Vagina (tissue), 2 donors: Measurements from ENCODE around the gene CERS5.

ENCODE experiments used
- POLR2A ChIP-seq, 2 donors: fragments of 450-650 bp; IDR thresholded peaks; one replicate each; pipeline ENCODE4 v1.6.1; 2017; ENCODE audit warnings: antibody characterized with exemption in 2 of 2, mild to moderate bottlenecking in 2 of 2, moderate library complexity in 2 of 2
- POLR2AphosphoS5 ChIP-seq, 2 donors: sonication (generic); formaldehyde crosslinking; IDR thresholded peaks; one replicate each; pipeline ENCODE4 v1.9.0; 2017; ENCODE audit warnings: antibody characterized with exemption in 2 of 2, mild to moderate bottlenecking in 2 of 2, low read depth in 1 of 2; ENCODE audit not compliant: insufficient read depth in 1 of 2

- no peak for TF ChIP-seq POLR2AphosphoS5 (IDR thresholded peaks at IDR 0.05; ENCODE audit: insufficient read depth in 1 of 2, low read depth in 1 of 2)
- TF ChIP-seq POLR2A (IDR thresholded peaks at IDR 0.05) = no peak
Observed at GRCh38 chr12:50088577-50089335, 78.4 kb downstream of the CERS5 start.
